Measurements from ENCODE around the gene ZNF19.

Gene ZNF19

GRCh38 chr16:71431176-71431575 lies 57.9 kb downstream of the ZNF19 start:
- TF ChIP-seq POLR2A (IDR thresholded peaks at IDR 0.05; ENCODE audit: extremely low read depth, insufficient read length) (no peak), MAX (IDR thresholded peaks at IDR 0.05; ENCODE audit: low read depth, low read length) (no peak), CTCF (IDR thresholded peaks at IDR 0.05; ENCODE audit: low read depth, low read length) (no peak), MYC (IDR thresholded peaks at IDR 0.05; ENCODE audit: low read depth, low read length) (no peak)
- H3K4me3 ChIP-seq (ENCODE audit: low read depth, low read length), result no peak overlapping the region
- no peak for DNase-seq (ENCODE audit: low read depth)

- no peak for DNase-seq (ENCODE audit: low read depth)
- TF ChIP-seq MAX (IDR thresholded peaks at IDR 0.05; ENCODE audit: low read depth, low read length) (no peak), MYC (IDR thresholded peaks at IDR 0.05; ENCODE audit: low read depth, low read length) (no peak)
- no peak overlapping the region for H3K4me3 ChIP-seq (ENCODE audit: low read depth, low read length)
These were observed 58.4 kb downstream of the ZNF19 start for GRCh38 chr16:71430744-71431143.

- no peak for DNase-seq (ENCODE audit: low read depth)
- TF ChIP-seq MAX (IDR thresholded peaks at IDR 0.05; ENCODE audit: low read depth, low read length) (no peak), MYC (IDR thresholded peaks at IDR 0.05; ENCODE audit: low read depth, low read length) (no peak), CTCF (IDR thresholded peaks at IDR 0.05; ENCODE audit: low read depth, low read length) (no peak), POLR2A (IDR thresholded peaks at IDR 0.05; ENCODE audit: extremely low read depth, insufficient read length) (no peak)
- no peak overlapping the region for H3K4me3 ChIP-seq (ENCODE audit: low read depth, low read length)
These were observed 59.5 kb downstream of the ZNF19 start for GRCh38 chr16:71429581-71429980.

GRCh38 chr16:71428883-71429282 lies 60.2 kb downstream of the ZNF19 start:
- H3K4me3 ChIP-seq (ENCODE audit: low read depth, low read length), result no peak overlapping the region
- TF ChIP-seq MYC (IDR thresholded peaks at IDR 0.05; ENCODE audit: low read depth, low read length), result no peak
- no peak for TF ChIP-seq MAX (IDR thresholded peaks at IDR 0.05; ENCODE audit: low read depth, low read length)
- no peak for TF ChIP-seq POLR2A (IDR thresholded peaks at IDR 0.05; ENCODE audit: extremely low read depth, insufficient read length)
- TF ChIP-seq CTCF (IDR thresholded peaks at IDR 0.05; ENCODE audit: low read depth, low read length), result no peak
- no peak for DNase-seq (ENCODE audit: low read depth)

- no peak for TF ChIP-seq MYC (IDR thresholded peaks at IDR 0.05; ENCODE audit: low read depth, low read length)
- no peak for TF ChIP-seq MAX (IDR thresholded peaks at IDR 0.05; ENCODE audit: low read depth, low read length)
- no peak for TF ChIP-seq CTCF (IDR thresholded peaks at IDR 0.05; ENCODE audit: low read depth, low read length)
- no peak for TF ChIP-seq POLR2A (IDR thresholded peaks at IDR 0.05; ENCODE audit: extremely low read depth, insufficient read length)
- no peak for DNase-seq (ENCODE audit: low read depth)
These were observed 60.7 kb downstream of the ZNF19 start for GRCh38 chr16:71428385-71428784.

GRCh38 chr16:71426880-71427615 lies 62.1 kb downstream of the ZNF19 start:
- H3K4me3 ChIP-seq (ENCODE audit: low read depth, low read length), result no peak overlapping the region
- no peak for TF ChIP-seq CTCF (IDR thresholded peaks at IDR 0.05; ENCODE audit: low read depth, low read length)
- no peak for TF ChIP-seq MAX (IDR thresholded peaks at IDR 0.05; ENCODE audit: low read depth, low read length)
- TF ChIP-seq POLR2A (IDR thresholded peaks at IDR 0.05; ENCODE audit: extremely low read depth, insufficient read length), result no peak
- TF ChIP-seq MYC (IDR thresholded peaks at IDR 0.05; ENCODE audit: low read depth, low read length), result no peak
- DNase-seq (ENCODE audit: low read depth), result no peak

More at GRCh38 chr16:71428385-71428784, 60.7 kb downstream of the ZNF19 start:
- no peak overlapping the region for H3K4me3 ChIP-seq (ENCODE audit: low read depth, low read length)
